Stimulated activated naive CD4-positive, alpha-beta T cell treated with Interleukin-2 at 50 U/mL for 16 hours (primary cell): Measurements from ENCODE around the gene TTPAL.

Source experiments
- DNase-seq: peaks from one replicate; lab custom pipeline; 2025; lab: John Stamatoyannopoulos, UW

TTPAL gene, protein sequence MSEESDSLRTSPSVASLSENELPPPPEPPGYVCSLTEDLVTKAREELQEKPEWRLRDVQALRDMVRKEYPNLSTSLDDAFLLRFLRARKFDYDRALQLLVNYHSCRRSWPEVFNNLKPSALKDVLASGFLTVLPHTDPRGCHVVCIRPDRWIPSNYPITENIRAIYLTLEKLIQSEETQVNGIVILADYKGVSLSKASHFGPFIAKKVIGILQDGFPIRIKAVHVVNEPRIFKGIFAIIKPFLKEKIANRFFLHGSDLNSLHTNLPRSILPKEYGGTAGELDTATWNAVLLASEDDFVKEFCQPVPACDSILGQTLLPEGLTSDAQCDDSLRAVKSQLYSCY

DNA sequence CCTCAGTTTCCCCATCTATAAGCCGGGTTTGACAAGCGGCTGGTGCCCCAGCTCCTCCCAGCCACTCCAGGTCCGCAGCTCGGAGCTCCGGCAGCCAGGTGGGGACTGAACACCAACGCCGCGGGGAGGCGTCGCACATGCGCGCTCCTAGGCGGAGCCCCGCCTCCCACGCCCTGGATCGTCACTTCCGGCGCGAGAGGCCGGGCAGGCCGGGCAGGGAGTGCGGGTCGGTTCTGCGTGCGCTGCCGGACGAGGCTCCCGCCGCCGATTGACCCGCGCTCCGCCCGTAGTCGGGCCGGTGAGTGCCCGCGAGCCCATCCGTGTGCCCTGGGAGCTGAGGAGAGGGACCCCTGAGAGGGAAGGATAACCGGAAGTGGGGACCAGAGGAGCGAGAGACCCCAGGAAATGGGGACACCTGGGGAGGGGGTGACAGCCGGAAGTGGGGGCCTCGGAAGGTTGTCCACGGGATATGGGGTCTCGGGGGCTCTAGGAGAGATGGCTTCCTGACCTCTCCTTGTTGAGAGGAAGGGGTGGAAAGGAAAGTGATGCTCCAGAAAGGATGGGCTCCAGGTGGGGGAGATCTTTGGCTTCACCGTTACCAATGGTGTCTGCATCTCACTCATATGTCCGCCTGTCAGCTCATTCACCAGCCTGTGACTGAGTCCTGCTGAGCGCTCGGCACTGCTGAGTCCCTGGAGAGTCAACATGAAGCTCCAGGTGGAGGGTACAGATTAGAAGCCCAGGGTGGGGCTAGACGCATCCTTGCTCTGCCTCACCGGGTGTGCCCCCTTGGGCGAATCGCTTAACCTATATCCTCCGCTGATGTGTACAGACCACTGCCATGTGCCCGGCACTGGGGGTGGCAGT, at the start of gene TTPAL:
TSS of gene TTPAL (plus strand) at position 181 of the 867 bp plus-strand sequence. CDS start 4,126 bp downstream, outside the sequence.
- peak; percentile 84 for DNase-seq

DNA sequence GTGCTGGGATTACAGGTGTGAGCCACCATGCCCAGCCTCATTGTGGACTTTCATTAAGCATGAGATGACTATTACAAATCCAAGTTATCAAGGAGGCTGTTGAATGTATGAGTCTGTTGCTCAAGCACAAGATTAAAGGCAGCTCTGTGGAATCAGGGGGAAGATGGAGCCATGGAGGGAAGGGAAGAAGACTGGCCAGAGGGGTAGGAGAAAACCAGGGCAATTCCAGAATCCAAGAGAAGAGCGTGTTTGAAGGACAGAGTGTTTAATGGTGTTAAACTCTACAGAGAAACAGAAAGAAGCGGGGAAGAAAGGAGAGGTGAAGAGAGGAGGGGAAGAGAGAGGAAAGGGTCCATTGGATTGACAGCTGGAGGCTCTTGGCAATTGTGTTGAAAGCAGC, 49.8 kb upstream of the TTPAL start:
- no peak for DNase-seq

DNA sequence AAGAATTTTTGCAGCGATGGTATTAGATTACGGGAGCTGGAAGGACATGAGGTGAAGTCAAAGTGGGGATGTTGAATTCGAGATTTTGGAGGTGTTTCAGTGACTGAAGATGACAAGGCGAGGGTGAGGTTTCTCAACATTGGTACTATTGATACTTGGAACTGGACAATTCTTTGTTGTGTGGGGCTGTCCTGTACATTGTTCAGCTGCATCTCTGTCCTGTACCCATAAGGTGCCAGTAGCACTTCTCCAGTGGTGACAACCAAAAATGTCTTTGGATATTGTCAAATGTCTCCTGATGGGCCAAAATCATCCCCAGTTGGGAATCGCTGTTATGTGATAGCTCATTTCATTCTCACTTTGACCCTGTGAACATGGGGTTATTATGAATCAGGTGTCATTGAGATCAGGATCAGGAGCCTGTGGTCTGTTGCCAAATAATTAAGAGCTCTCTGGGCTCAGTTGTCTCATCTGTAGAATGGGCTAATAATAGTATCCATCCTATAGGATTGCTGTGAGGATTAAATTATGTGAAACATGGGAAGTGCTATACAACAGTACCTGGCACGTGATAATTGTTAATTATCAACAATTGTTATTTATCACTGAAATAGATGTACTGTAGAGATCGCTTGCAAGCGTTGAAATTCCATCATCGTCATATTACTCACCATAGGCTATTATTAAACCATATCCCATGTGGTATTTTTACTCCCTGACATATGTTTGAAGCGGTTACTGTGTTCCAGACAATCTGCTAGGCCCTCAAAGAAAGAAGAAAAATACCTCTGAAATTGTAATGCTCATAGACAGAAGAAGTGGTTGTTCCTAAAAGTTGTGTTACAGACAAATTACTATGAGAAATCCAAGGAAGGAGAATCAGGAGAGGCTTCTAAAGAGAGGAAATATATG, 48.5 kb upstream of the TTPAL start:
- DNase-seq, result no peak

DNA sequence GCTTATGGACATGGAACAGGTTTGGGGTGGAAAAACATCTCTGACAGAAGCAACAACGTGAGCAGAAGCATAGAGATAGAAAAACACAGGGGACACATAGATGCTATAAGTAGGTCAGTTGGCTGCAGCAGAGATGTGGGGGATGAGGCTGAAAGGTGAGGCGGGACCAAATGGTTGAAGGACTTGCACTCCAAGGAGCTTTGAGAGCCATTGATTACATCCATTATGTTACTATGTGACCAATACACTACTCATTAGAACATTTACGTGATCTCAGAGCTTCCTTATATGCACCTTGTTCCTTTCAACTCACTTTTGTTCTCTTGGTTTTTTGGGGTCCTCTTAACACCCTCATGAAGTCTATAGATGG, 47.9 kb upstream of the TTPAL start:
- no peak for DNase-seq

DNA sequence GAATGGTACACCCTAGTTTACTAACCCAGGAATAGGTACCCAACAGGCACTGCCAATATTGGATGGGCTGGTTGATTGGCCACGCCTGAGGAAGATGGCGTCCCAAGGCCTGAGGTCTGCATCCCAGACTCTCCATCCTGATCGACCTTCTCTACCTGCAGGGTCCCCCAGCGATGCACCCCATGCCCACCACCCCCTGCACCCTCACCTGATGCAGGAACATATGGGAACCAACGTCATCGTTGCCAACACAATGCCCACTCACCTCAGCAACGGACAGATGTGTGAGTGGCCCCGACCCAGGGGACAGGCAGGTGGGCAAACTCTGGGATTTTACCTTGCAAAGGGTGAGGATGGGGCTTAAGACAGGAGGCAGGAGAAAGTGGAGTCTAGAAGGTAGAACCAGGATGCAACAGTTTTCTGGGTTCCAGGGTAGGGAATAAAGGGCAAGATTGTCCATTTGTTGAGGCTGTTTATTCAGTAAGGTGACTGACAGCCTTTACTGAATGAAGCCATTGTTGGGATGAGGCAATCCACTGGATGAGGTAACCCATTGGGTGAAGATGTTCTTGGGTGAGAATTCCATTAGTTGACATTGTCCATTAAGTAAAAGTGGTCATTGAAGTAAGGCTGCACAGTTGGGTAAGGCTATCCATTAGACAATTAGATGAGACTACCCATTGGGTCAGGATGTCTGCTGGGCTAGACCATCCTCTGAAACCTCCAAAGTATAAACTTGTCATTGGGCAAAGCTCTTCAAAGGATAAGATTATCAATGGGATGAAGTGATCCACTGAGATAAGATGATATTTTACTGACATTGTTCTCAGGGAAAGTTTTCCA, 47.3 kb upstream of the TTPAL start:
- DNase-seq, result no peak

DNA sequence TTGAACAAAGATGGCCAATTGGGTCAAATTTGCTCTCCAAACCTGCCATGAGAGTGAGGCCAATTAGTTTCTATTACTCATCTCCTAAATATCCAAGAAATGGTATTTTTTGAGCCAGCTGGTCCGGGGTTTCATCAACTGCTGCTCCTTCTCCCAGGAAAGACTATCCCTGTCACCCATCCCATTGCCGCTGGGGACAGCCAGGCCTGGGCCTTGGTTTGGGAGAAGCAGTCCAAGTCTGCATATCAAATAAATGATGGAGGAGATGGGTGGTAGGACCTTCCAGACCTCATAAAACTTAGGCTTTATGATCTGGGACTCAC, 46.7 kb upstream of the TTPAL start:
- no peak for DNase-seq

DNA sequence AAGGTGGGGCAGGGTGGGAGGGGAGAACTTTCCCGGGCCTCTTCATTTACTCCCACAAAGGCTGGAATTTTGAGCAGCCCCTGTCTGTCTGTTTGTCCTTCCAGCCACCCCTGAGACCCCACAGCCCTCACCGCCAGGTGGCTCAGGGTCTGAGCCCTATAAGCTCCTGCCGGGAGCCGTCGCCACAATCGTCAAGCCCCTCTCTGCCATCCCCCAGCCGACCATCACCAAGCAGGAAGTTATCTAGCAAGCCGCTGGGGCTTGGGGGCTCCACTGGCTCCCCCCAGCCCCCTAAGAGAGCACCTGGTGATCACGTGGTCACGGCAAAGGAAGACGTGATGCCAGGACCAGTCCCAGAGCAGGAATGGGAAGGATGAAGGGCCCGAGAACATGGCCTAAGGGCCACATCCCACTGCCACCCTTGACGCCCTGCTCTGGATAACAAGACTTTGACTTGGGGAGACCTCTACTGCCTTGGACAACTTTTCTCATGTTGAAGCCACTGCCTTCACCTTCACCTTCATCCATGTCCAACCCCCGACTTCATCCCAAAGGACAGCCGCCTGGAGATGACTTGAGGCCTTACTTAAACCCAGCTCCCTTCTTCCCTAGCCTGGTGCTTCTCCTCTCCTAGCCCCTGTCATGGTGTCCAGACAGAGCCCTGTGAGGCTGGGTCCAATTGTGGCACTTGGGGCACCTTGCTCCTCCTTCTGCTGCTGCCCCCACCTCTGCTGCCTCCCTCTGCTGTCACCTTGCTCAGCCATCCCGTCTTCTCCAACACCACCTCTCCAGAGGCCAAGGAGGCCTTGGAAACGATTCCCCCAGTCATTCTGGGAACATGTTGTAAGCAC, 46.0 kb upstream of the TTPAL start:
- no peak for DNase-seq

DNA sequence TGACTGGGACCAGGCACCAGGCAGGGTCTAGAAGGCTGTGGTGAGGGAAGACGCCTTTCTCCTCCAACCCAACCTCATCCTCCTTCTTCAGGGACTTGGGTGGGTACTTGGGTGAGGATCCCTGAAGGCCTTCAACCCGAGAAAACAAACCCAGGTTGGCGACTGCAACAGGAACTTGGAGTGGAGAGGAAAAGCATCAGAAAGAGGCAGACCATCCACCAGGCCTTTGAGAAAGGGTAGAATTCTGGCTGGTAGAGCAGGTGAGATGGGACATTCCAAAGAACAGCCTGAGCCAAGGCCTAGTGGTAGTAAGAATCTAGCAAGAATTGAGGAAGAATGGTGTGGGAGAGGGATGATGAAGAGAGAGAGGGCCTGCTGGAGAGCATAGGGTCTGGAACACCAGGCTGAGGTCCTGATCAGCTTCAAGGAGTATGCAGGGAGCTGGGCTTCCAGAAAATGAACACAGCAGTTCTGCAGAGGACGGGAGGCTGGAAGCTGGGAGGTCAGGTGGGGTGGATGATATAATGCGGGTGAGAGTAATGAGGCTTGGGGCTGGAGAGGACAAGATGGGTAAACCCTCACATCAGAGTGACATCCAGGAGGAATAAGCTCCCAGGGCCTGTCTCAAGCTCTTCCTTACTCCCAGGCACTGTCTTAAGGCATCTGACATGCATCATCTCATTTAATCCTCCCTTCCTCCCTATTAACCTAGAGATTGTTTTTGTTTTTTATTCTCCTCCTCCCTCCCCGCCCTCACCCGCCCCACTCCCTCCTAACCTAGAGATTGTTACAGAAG, 45.2 kb upstream of the TTPAL start:
- no peak for DNase-seq

DNA sequence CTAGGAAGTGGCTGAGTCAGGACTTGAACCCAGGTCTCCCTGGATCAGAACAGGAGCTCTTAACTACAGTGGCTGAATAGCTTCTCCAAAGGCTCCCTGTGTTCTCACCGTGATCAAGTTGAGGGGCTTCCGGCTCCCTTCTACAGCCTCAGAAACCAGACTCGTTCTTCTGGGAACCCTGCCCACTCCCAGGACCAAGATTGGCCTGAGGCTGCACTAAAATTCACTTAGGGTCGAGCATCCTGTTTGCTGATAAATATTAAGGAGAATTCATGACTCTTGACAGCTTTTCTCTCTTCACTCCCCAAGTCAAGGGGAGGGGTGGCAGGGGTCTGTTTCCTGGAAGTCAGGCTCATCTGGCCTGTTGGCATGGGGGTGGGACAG, 44.6 kb upstream of the TTPAL start:
- no peak for DNase-seq

DNA sequence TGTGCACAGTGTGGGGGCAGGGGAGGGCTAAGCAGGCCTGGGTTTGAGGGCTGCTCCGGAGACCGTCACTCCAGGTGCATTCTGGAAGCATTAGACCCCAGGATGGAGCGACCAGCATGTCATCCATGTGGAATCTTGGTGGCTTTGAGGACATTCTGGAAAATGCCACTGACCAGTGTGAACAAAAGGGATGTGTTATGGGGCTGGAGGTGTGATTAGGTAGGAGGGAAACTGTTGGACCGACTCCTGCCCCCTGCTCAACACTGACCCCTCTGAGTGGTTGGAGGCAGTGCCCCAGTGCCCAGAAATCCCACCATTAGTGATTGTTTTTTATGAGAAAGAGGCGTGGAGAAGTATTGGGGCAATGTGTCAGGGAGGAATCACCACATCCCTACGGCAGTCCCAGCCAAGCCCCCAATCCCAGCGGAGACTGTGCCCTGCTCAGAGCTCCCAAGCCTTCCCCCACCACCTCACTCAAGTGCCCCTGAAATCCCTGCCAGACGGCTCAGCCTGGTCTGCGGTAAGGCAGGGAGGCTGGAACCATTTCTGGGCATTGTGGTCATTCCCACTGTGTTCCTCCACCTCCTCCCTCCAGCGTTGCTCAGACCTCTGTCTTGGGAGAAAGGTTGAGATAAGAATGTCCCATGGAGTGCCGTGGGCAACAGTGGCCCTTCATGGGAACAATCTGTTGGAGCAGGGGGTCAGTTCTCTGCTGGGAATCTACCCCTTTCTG, 44.0 kb upstream of the TTPAL start:
- no peak for DNase-seq

DNA sequence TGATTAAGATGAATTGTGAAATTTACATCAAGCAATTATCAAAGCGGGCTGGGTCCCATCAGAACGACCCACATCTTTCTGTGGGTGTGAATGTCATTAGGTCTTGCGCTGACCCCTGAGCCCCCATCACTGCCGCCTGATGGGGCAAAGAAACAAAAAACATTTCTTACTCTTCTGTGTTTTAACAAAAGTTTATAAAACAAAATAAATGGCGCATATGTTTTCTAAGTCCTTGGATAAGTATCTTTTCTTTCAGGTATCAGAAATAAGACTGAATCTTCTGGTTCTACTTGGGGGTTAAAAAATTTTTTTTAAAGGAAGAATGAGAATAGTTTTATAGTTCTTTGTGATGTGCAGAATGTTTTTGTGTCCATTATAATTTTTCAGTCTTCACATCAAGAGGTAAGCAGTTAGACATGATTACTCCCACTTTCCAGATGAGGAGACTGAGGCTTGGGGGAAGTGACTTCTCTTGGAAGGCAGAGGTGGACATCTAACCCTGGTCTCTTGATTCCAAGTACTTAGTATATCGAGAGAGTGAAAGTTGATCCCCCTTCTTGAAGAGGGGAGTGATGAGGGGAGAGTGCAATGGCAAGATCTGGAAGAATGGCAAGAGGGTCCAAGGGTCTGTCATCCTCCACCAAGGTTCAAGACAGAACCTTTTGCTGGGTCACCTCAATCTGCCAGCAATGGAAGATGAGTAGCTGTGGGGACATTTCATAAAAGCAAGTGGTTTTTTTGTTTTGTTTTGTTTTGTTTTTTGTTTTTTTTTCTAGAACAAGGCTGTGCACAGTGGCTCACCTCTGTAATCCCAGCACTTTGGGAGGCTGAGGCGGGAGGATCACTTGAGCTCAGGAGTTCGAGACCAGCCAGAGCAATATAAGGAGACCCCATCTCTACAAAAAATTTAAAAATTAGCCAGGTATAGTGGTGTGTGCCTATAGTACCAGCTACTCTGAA, 42.8 kb upstream of the TTPAL start:
- no peak for DNase-seq

DNA sequence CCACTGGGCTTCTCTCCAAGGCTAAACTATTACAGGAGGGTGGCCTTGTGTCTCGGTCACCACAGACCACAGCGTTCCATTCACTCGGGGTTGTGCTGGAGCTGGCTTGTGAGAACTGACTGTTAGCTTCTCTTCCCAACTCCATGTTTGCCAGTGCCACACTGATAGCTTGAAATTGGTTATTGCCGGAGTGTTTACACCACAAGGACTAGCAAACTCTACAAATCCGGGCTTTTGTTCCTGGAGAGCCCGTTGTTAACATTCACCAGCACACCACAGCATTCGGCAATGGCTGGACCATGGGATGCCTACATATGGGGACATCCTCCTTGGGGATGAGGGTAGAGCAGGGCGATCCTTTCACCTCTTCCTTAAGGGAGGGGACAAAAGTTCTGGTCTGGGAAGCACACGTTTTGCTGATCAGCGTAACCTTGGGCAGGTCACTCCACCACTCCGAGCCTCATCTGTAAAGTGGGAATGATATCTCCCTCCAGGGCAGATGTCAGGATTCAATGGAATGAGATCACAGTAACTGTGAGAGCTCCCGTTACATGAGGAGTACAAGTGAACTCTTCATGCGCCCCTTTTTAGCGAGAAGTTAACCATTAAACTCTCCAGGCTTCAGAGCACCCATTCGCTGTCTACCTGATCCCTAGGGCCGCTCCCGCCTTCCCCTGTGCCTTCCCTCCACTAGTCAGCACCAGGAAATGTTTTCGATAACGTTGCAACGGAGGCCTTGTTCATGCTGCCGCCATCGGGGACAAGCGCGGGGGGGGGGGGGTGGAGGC, 41.7 kb upstream of the TTPAL start:
- no peak for DNase-seq

DNA sequence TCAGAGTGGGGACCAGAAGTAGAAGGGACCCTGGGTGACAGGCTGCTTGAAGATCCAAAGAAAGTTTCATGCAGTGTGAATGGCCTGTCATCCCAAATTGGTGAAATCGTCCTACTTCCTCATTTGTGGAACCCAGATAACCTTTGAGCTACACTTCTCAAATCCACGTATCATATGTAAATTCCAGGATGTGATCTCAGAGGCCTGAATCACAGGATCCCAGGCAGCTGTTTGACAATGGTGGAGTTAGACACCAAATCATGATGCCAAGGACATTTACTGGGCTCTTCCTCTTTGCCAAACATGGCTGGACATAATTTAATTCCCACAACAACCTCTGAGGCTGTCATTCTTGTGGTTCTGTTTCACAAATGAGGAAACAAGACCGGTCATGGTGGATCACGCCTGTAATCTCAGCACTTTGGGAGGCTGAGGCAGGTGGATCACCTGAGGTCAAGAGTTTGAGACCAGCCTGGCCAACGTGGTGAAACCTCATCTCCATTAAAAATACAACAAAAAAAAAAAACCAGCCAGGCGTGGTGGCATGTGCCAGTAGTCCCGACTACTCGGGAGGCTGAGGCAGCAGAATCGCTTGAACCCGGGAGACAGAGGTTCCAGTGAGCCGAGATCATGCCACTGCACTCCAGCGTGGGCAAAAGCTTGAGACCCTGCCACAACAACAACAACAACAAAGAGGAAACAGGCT, 39.9 kb upstream of the TTPAL start:
- DNase-seq, result no peak

DNA sequence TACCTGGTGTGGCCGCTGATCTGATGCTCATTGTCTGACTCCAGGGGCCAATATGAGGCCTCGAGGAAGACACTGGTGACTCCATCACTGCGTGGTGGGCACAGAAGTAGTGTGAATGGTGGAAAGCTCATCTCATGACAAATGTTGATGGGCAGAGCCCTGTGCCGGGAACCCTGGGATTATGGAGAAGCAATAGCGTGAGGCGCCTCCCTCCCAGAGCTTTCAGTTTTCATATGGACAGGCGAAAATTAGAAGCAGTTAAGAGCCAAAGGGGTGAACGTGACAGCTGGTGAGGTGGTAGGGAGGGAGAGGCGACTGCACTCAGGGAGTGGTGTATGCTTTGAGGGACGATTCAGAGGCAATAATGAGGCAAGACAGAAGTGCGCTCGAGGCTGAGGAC, 39.3 kb upstream of the TTPAL start:
- no peak for DNase-seq

DNA sequence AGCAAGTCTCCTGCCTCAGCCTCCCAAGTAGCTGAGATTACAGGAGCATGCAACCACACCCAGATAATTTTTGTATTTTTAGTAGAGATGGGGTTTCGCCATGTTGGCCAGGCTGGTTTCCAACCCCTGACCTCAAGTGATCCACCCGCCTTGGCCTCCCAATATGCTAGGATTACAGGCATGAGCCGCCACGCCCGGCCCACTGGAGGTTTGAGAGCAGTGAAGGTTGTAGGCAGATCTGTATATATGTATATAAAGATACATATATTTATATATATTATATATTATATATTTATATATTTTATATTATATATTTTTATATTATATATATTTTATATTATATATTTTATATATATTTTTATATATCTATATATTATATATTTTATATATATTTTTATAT, 38.2 kb upstream of the TTPAL start:
- no peak for DNase-seq

DNA sequence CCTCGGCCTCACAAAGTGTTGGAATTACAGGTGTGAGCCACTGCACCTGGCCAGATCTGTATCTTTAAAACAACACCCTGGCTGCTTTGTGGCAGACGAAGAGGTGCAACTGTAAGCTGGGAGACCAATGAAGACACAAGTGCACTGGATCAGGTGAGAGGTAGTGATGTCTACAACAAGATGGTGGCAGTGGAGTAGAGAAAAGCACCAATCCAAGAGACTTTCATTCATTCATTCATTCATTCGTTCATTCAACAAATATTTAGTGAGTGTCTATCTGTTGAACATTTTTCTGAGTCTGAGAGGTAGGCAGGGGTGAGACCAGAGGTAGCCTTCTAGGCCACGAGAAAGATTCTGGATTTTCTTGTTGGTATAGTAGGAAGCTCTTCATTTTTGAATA, 36.9 kb upstream of the TTPAL start:
- DNase-seq, result no peak

DNA sequence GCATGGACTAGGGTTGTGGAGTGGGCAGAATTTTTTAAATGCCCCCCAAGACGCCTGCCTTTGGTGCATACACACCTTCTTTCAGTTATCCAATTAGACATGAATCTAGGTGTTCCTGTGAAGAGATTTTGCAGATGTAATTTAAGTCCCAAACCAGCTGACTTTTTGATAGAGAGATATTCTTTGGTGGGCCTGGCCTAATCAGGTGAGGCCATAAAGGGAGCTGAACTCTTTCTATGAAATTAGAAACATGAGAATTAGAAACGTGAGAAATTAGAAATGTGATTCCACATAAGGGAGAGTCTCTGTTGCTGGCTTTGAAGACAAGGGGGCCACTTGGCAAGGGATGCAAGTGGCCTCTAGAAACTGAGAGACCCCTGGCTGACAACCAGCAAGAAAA, 36.4 kb upstream of the TTPAL start:
- DNase-seq, result no peak
